ENCODE results near the gene COPG2.

- TF ChIP-seq CTCF (IDR thresholded peaks at IDR 0.05): no peak
- no peak for TF ChIP-seq POLR2A (IDR thresholded peaks at IDR 0.05)
Observed at GRCh38 chr7:130461272-130461671, 207.3 kb downstream of the COPG2 start.

Data from lower leg skin (tissue), 3 donors.